Islet precursor cell (in vitro differentiated cells): ENCODE data around the gene YIPF3.
"Not testable (repeated sequence)": the region's sequence is repeated elsewhere in the genome, so short reads cannot be mapped to it uniquely, and the experiment has no call there.

Experiments used
- DNase-seq: peaks from one replicate; pipeline ENCODE4 v3.0.0-alpha.2; 2018

Gene YIPF3

DNA sequence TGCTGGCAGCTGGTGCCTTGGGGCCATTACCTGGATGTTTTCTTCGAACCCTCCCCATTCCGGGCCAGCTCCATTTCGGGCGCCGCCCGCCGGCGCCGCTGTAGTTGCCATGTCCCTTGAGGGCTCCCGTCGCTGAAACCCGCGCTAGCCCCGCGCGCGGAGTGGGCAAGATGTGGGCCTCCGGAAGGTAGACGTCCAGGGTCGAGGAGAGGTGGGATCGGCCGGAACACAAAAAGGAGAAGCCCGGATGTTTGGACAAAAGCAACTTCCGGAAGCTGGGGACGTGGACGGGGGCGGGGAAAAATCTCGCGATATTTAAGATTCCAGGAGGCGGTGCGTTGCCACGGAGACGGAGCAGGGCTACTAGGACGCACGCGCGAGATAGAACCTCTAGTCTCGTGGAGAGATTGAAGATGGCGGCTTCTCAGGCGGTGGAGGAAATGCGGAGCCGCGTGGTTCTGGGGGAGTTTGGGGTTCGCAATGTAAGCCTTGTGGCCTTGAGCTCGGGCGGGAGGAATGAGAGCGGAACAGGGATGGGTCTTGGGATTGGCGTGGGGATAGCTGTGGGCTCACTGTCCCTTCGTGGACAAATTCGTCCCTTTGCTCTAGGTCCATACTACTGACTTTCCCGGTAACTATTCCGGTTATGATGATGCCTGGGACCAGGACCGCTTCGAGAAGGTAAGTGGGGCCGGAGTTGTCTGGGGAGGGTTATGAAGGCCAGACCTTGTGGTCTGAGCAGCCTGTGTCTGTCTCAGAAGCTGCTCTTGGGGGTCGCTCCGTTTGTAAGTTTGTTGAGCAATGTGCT, at the start of gene YIPF3, which contains the start of gene POLR1C:
YIPF3 (minus strand) TSS at position 230 of the 808 bp plus-strand sequence; CDS start at position 111, 119 bp downstream.
POLR1C (plus strand) TSS at position 393 of the 808 bp plus-strand sequence; CDS start at position 414, 21 bp downstream.
- peak; percentile 98 for DNase-seq

DNA sequence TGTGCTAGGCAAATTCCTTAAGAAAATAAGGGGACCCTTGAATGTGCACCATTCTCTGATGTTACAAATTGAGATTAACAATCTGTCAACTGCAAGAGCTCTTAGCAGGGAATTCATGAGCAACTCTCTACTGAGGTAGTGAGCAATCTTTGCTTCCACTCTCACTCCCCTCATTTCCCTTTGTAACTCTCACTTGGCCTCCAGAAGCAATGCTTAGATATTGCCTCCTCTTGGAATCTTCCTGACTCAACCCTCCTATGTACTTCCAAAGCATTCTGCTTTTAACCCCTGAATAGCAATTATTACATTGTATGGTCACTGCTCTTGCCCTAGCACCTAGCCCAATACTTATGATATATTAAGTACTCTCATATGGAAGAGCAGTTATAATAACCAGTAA, 42.6 kb upstream of the YIPF3 start:
- DNase-seq = no peak

DNA sequence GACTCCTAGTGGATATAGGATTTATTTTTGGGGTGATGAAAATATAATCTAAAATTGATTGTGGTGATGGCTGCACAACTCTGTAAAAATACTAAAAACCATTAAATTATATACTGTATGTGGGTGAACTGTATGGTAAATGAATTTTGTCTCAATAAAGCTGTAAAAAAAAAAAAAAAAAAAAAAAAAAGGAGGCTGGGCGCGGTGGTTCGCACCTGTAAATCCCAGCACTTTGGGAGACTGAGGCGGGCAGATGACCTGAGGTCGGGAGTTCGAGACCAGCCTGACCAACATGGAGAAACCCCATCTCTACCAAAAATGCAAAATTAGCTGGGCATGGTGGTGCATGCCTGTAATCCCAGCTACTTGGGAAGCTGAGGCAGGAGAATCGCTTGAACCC, 40.9 kb upstream of the YIPF3 start:
- DNase-seq = not testable (repeated sequence)

DNA sequence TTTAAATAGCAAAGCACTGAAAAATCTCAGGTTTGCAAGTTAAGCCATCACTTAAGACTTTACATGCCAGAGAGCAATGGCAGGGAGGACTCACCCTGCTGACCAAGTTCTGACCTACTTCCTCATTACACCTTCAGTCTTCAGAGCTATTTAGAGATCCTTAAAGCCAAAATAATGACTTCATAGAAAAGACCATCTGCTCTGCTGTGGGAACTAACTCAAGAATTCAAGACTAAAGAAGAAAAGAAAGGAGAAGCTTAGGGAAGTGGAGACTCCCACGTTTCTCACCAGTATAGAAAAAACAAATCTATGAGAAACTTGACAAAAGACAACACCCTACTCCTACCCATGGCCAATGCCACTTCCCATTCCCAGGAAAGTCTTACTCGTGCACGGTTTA, 30.5 kb upstream of the YIPF3 start:
- DNase-seq = no peak

DNA sequence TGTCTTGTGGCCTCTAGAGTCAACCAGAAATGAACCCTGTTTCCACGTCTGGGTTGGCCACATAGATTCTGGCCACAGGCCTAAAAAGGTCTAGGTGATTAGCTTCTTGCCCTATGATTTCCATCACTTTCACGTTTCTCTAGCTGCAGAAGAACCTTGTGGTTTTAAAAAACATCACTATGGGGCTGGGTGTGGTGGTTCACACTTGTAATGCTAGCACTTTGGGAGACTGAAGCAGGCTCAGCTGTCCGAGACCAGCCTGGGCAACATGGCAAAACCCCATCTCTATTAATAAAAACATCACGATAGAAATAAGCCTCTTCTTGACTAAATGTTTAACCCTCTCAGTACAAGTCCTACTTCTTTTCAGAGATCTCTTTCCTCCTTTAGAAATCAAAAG, 27.7 kb upstream of the YIPF3 start:
- DNase-seq = no peak

DNA sequence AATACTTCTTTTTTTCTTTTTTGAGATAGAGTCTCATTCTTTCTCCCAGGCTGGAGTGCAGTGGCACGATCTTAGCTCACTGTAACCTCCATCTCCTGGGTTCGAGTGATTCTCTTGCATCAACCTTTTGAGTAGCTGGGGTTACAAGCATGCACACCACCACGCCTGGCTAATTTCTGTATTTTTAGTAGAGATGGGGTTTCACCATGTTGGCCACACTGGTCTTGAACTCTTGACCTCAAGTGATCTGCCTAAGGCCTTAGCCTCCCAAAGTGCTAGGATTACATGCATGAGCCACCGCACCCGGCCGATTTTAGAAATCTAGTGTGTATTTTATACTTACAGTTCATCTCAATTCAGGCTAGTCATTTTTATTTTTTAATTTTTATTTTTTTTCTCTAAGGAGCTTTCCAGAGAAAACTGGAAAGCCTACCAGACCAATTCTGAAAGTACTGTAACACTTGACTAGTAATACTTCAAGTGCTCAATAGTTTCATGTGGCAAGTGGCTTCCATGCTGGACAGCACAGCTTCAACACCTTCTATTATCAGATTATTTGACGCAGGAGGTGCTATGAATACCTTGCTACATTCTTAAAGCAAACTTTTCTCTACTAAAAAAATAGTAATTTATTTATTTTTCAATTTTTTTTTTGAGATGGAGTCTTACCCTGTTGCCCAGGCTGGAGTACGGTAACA, 25.2 kb upstream of the YIPF3 start:
- no peak for DNase-seq

DNA sequence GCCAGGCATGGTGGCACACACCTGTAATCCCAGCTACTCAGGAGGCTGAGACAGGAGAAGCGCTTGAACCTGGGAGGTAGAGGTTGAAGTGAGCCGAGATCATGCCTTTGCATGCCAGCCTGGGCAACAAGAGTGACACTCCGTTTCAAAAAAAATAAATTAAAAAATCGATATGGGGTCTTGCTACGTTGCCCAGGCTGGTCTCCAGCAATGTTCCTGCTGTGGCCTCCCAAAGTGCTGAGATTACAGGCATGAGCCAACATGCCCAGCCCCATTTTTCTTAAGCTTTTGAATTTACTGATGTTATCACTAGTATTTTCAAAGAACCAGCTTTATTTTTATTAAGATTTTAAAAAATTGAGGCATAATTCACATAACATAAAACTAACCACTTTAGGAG, 23.8 kb upstream of the YIPF3 start:
- no peak for DNase-seq

DNA sequence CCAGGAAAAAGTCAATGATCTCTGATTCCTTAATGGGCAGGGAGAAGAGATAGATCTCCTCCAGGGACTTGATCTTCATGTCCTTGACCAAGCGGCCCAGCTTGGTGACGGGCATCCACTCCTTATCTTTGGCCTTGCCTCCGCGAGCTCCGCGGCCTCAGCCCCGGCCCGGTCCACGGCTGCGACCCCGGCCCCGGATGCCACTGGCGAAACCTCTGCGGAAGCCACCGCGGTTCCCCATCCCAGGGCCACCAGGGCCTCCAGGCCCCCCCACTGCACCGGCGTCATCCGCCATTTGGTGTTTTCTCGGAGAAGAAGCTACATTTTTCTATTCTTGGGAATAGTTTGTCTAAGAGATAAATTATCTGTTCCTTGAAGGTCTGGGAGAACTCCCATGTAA, 22.7 kb upstream of the YIPF3 start:
- not testable (repeated sequence) for DNase-seq

DNA sequence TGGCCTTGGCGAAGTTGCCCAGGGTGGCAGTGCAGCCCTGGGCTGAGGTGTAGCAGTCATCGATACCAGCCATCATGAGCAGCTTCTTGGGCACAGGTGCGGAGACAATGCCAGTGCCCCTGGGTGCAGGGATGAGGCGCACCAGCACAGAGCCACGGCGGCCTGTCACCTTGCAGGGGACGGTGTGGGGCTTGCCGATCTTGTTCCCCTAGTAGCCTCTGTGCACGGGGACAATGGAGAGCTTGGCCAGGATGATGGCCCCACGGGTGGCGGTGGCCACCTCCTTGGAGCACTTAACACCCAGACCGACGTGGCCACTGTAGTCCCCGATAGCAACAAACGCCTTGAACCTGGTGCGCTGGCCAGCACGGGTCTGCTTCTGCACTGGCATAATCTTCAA, 22.3 kb upstream of the YIPF3 start:
- DNase-seq = not testable (repeated sequence)

DNA sequence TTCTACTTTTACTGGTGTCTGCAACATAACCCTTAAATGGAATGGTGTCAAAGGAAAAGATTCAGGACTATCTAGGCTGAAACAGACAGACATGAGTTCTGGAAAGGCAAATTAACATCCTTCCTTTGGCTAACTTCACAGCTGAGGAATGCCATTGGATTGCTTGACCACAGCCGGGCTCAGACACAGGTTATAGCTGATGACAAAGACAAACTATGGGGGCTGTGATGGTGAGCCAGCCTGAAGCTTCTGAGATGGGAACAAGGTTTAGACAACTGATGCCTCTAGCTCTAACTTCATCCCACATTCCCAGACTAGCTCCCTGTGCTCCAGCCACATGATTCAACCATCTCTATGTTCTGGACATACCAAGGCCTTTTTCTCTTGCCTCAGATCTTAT, 15.5 kb upstream of the YIPF3 start:
- no peak for DNase-seq

DNA sequence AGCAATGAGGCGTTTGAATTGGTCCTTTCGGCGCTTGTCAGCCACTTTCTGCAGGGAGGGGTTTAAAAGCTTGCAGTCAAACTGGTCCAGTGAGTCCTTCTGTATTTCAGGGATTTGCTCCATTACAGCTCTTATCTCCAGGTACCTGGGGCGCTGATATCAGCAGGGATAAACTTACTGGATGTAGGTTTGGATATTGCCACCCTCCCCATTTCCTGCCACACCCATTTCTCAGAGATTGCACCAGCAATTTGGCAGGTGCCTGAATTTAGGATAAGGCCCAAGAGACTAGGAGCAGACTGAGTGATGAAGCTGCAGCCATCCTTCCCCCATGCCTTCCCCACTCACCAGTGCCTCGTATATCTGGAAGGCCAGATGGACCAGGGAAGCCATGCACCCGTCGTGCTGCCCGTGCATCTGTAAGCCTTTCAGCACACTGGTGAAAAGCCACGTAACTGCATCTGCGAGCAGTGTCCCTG, 7.8 kb upstream of the YIPF3 start:
- DNase-seq = no peak

DNA sequence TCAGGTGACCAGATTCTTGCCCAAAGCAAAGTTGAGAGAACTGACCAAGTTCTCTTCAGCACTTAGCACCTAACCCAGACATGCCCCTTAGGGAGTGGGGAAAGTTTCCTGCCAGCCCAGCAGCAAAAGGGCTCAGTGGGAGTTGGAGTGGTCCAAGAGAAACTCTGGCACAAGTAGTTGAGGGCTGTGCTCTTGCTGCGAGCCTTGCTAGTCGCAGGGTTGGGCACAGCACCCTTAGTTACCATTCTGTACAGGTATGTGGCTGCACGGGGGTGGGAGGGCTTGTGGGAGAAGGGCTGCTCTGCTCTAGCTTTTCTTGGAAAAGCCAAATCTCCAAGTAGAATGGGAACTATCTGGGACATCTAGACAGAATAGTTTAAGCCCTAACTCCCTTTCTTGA, 6.6 kb upstream of the YIPF3 start:
- DNase-seq = no peak

DNA sequence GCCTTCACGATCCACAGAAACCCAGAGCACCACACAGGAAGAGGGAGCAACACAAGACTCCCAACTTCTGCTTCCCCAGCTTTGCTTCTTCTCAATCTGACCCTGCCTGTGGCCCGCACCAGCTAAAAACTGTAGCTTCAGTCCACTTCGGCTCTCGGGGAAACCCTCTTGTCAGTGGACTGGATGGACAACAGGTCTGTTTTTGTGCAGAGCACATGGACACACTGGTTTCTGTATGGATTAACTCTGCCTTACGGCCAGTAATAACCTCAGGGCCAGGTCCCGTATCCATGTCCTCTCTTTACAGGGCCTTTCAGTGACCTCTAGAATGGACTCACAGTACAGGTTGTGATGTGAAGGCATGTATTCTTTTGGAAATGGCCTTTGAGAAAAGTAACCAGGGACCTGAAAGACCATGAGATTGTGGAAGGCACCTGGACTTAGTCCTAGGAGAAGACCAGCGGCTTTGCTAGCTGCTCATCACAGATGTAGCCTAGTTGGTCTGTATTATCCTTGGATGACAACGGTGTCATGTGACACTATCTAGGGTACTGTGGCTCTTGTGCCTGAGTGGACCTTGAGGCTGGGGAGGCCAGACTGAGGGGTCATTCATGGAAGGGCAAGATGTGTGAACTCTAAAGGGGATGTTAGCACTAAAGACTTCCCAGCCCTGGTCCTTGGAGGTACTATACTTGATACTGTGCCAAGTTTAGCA, 6.0 kb upstream of the YIPF3 start:
- no peak for DNase-seq

DNA sequence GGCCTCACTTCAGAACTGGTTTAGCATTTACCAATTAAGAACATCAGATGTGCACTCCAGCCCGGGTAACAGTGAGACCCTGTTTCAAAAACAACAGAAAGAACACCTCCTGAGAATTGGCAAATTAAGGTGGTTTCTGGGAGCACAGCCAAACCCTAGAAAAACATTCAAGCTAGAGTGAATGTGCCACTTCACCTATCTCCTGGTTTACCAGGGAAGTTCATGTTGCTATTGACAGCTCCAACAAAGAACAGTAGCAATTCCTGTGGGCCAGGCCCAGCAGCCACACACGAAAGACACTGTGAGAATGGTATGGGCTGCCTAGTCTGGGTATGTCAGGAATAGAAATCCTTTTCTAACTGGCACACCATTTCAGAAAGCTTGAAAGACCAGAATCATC, 5.1 kb upstream of the YIPF3 start:
- DNase-seq = no peak

DNA sequence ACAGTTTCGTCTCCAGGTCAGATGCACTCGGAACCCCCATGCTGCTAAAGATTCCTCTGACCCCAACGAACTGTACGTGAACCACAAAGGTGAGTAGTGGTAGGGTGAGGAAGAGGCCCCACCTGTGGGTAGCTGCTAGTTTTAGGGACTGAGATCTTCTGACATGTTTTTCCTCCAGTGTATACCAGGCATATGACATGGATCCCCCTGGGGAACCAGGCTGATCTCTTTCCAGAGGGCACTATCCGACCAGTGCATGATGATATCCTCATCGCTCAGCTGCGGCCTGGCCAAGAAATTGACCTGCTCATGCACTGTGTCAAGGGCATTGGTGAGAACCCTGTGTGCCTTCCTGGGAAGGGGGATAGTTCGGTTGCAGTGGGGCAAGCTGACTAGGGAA, 3.4 kb upstream of the YIPF3 start:
- DNase-seq = no peak

DNA sequence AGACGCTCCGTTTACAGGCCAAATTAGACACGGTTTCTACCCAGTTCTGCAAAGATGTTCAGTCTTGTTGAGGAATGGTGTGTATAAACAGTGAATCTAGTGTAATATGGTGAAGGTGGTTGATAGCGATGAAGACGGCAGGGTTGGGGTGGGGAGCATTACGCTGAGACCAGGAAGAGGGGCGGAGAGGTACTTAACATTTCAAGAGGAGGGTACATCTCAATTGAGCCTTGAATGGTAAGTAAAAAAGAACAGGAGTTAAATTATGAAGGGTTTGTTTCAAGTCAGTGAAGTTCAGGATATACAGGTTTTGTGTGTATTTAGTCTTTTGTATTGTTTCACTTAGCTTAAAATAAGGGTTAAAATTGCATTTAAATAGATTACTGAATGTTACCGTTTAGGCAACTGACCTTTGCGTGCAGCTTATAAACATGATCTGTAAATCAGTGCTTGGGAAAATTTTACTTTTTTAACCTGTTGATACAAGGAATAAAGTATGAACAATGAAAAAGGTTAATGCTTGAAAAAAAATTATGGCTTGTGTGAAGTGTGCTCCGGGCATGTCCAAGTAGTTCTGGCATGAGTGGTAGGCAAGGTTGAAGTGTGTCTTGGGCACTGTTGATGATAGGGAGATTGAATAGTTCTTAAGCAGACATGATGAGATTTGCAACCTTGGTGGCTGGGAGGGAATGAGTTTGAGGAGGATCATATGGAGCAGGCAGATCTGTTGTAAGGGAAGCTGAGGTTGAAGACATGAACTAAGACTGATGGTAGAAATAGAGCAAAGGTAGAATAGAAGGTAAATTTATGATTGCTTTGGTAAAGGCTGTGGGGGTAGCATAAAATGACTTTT, 1.0 kb upstream of the YIPF3 start:
- no peak for DNase-seq

DNA sequence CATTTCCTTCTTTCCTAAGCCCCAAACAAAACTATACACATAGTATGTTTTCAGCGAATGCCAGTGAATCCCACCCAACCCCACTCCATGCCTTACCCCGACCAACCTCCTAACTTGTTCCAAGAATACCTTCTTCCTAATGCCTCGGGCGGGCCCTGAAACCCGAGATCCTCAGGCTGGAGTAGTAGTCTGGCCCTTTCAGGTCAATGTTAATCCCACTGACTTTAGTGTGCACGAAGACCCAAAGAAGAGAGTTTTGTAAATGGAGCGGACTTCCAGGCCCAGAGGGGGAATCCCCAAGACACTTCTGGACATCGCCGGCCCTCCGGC, 394 bp downstream of the YIPF3 start:
- no peak for DNase-seq

DNA sequence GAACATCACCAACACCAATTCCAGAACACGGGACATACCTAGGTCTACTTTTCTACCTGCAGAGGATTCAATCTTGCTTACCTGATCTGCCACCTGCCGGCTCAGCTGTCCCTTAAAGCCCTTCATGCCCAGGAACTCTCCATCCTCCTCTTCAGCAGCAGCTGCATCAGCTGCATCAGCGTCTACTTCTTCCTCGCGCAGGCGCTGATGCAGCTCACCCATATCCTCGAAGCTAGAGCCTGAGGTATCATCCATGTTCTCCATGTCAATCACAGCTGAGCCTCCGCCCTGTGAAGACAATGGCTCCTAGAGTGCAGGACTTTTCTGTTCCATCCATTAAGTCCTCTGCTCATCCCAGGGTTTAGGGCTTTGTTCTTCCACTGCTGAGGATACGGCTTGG, 918 bp downstream of the YIPF3 start:
- DNase-seq = no peak

DNA sequence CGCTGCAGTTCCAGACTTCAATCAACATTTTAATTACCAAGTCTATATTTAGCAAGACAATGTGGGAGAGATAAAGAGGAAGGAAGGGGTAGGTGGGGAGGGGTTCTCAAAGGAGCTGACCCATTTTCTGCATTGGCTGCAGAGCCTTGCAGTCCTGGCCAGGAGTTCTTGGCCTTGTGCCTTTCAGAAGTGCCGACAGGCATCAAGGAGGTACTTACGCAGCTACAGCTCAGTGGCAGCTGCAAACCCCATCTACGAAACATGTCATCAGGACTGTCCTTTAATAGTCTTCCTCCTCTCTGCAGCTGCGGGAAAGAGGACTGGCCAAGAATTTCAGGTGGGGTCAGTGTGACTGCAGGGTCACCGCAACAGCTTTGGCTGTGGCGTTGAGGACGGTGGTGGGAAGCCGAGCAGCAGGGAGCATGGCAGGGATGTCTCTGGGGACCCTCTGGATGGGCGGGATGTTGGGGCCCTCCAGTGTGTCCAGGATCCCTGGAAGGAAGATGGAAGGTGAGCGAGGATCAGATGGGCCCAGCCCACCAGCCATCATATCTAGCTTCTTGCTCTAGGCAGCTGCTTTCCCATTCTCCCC, 4.8 kb downstream of the YIPF3 start:
- no peak for DNase-seq

DNA sequence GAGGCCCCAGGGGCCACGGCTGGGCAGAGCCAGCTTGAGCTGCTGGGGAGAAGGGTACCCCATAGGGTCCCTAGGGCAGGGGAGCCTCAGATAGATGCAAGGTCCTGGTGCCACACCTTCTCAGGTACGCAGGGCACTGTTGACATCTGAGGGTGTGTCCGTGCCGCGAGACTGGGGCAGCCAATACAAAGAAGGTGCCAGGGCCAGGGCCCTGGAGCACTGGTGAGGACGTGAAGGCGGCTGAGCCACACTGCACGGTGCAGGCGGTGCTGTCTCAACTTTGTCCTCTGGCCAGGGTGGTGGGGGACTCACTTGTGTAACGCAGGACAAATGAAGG, 5.9 kb downstream of the YIPF3 start:
- DNase-seq = no peak

DNA sequence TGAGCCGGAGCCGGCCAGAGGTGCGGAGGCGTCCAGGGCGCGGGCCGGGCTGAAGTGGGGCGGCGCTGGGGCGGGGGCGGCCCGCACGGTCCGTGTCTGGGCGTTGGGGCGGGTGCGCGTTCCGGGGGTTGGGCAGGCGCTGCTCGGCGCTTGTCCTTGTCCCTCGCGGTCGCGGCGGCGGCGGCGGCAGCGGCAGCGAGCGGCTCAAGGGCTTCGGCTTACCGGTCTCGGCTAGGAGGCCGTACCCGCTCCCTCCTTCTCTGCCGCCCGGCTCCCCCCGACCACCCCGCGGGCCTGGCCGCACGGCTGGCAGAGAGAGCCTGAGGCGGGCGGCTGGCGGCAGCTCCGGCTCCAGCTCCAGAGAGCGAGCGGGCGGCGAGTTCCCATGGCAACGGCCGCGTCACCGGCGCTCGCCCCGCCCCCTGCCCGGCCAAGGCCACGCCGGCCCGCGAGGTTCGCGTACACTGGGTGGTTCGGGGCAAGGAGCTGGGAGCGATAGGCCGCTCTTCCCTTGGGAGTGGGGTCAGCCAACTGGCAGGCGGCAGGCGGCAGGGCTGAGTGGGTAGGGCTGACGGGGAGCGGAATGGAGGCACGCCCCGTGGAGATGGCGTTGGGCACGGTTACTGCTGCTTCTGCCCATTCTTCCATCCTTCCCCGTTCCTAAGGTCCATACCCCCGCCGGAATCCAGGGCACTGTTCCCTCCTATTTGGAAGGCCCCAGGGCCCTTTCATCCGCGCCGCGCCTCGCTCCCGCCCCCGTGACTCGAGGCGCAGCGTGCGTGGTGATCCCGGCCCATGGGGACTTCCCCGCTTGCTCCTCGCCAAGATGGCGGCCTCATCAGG, 6.5 kb downstream of the YIPF3 start, which contains the start of gene LRRC73:
LRRC73 (minus strand) TSS at position 363 of the 843 bp plus-strand sequence. CDS start 561 bp downstream, outside the sequence.
- DNase-seq = peak; percentile 95
